GM21576 (cell line): Measurements from ENCODE around the gene CTNNA2.

Source experiments
- ATAC-seq: cut with Tn5 transposase; IDR thresholded peaks from one replicate; pipeline ENCODE4 v1.9.1; 2021; ENCODE audit warnings: mild to moderate bottlenecking, moderate library complexity; ENCODE audit not compliant: unreplicated experiment

Gene CTNNA2

DNA sequence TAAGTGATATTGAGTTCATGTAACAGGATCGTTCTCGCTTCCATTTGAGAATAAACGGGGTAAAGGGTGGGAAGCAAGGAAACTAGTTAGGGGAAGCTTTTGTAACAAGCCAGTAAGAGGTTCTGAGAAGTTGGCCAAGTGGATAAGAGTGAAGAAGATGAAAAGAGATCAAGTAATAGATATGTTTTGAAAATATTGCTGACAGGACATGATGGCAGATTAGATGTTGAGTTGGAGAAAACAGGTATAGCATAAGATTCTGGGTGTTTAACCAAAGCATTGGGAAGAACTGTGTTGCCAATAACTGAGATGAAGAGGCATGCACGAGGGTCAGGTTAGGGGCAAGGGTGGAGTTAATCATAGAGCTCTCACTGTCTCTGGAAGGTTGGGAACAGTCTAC is 1121.7 kb downstream of the CTNNA2 start:
- ATAC-seq, result no peak

DNA sequence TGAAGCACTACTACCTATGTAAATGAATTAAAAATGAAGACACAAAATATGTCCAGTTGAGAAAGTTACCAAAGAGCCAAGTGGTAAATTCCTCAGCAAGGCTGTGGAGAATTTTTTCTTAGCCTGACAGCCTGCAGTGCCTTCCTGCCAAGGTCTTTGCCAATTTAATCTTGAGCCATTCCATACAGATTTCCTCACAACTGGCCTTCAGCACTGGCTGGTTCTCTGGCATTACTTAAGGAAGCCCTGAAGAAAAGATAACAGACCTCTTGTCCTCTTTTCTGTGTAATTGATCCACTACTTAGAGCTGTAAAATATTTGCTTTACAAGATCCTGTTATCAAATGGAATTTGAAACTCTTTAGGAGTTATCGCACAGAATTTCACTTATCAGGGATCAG is 1125.9 kb downstream of the CTNNA2 start:
- ATAC-seq, result no peak

DNA sequence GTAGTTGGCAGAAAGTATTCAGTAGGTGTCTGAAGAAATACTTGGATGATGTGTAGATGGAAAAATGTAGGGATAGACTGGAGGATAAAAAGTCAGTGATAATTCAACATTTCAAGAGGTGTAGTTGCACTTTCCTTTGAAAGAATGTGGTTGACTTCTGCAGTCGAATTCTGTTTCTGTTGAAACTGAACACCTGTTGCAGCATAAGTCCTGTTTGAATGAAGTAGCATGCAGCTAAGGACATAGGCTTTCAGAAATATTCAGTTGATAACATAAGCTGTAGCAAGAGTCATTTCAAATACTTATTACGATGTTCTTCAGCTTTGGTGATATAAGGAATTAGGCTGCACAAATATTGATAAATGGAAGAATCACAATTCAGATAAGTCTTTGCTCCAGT is 1129.6 kb downstream of the CTNNA2 start:
- ATAC-seq, result no peak

DNA sequence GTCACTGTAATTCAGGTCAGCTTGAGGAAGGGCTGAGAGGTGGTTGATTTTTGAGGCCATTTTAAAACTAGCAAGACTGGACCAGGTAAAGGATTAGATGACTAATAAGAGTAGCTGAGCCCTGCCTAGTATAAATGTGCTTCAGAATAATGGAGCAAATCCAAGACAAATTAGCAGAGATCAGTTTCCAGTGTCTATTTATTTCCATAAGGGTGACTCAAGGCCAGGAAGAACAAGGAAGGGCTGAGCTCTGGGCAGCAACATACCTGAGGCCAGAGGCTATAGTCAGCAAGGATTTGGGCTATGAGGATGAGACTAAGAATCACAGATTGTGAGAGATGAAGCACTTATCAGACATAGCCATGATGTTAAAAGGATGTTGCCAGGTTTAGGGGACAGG is 1130.7 kb downstream of the CTNNA2 start:
- no peak for ATAC-seq

DNA sequence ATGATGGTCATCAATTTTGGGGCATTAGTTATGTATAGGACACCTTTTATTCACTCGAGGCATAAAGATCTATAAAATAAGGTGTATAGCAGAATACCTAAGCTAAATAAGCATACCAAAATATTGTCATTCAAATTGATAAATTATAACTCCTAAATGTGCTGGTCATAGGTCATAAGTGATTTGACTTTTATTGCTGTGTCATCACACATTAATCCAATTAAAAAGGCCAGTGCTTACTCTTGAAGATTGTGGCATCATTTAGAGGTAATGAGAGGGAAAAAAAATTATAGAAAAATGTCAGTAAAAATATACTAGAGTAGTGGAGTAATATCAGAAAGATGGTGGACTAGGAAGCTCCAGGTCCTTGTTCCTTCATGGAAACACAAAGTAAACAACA is 1138.6 kb downstream of the CTNNA2 start:
- no peak for ATAC-seq

DNA sequence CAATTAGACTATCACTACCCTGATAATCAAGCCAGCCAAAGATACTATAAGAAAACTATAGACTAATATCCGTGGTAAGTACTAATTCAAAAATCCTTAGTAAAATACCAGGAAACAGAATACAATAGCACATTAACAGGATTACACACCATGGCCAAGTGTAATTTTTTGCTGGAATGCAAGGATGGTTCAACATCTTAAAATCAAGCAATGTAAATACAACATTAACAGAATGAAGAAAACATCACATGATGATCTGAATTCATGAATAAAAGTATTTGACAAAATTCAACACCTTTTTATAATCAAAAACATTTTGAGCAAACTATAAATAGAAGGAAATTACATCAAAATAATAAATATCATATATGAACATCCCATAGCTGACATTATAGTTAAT is 1142.4 kb downstream of the CTNNA2 start:
- ATAC-seq, result no peak

DNA sequence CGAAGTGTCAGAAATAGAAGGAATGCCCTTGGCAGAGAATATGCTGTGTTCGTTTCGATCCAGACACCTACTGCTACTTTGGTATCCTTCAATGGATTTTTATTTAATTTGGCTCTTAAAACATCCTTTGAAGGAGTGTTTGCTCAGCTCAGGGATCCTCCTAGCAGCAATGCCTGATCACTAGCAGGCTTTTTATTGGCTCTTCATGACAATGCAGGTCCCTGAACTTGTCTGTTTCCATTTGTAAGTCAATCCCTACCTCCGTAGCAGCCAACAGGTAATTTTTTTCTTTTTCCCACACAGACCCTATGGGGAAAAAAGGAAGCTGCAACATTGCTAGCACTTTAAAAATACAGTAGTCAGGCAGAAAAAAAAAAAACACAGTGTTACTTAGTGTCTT is 1157.9 kb downstream of the CTNNA2 start:
- no peak for ATAC-seq

DNA sequence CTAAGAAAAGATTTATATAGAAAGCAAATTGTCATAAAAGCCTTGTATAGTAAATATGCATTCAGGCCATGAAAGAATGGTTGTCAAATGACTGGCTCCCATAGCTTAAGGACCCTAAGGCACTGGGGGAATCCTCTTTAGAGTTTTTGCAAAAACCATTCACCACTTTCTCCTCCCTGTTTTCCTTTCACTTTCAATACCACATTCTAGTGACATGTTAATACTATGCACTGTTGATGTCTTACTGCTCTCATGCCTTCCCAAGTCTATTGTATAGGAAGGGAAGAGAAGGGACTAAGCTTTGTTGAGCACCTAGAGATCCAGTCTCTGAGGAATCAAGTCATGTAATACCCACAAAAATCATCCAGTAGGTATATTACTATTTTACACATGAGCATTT is 1174.7 kb downstream of the CTNNA2 start:
- ATAC-seq, result no peak

DNA sequence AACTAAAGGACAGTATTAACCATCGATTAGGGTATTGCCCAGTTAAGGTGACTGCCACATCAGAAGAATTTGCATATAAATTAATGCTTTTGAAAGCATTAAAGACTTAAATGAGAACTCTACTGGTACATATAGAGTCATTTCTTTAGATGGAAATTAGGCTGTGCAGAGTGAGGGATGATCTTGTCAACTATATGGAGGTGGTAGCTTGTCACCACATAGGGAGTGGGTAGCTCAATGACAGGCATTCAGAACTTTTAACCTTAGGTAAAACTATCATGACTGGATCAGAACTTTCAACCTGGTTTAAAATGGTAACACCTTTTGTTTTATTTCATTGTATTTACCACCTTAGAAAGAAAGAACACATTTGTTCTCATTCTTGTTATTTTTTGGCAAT is 1176.3 kb downstream of the CTNNA2 start:
- no peak for ATAC-seq
